ENCODE data around the gene TBX10. TPM values are rescaled to one million over a fixed set of nuclear protein-coding genes. Genes with fewer than 3 reads are reported as not detected.
"Not testable (repeated sequence)": the region's sequence is repeated elsewhere in the genome, so short reads cannot be mapped to it uniquely, and the experiment has no call there.

Gene TBX10
- total RNA-seq, 6 donors from 2014 or later: not detected

- Histone ChIP-seq H3K9me3 (no peaks in the 10 kb centered on the region), H3K36me3 (no peaks in the 10 kb centered on the region), H3K4me1 (peaks cover 0 to 6% (median 0%) of the 10 kb centered on the region in 4 donors), H3K27me3 (peaks cover 0 to 7% (median 0%) of the 10 kb centered on the region in 4 donors), H3K4me3 (no peak overlapping the region), H3K27ac (no peak overlapping the region)
- peak in 1 of 2 donors; percentile 75 for DNase-seq
- 79 to 84% methylated on average over 21 to 28 of the region's 28 CpGs for WGBS, 2 donors
- ATAC-seq (ENCODE audit: low FRiP score in 2 of 2): no peak
- TF ChIP-seq POLR2AphosphoS5 (IDR thresholded peaks at IDR 0.05) (no peak), CTCF (IDR thresholded peaks at IDR 0.05) (no peak), POLR2A (IDR thresholded peaks at IDR 0.05) (no peak), EP300 (IDR thresholded peaks at IDR 0.05) (no peak)
Measured at GRCh38 chr11:67641338-67642172, 2.0 kb upstream of the TBX10 start.

DNA sequence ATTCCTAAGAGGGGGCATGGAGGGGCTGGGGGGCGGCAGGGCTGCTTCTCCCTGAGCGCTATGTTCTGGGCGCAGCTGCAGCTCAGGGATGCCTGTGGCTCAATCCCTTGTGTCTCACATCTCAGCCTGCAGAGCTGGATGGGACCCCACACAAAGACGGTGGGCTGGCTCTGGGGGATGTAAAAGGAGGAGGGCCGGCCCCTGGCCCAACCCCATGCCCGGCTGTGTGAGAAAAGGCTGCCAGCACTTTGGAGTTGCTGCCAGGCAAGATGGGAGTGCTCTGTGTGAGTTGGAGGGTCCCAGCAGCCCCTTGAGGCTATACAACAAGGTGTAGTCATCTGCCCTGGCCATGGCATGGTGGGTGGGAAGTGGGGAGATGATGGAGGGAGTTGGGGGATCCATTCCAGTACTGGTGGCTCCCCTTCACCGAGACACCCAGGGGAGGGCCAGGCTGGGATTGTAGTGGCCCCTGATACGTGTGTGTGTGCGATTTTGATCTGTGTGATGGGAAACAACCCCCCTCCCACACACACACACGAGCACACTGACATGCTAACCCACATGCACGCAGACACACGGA lies 1.3 kb upstream of the TBX10 start:
- H3K36me3 ChIP-seq: no peaks in the 10 kb centered on the region
- no peak overlapping the region for H3K27ac ChIP-seq
- TF ChIP-seq POLR2AphosphoS5 (IDR thresholded peaks at IDR 0.05): no peak
- TF ChIP-seq POLR2A (IDR thresholded peaks at IDR 0.05): no peak
- TF ChIP-seq EP300 (IDR thresholded peaks at IDR 0.05): no peak
- TF ChIP-seq CTCF (IDR thresholded peaks at IDR 0.05): no peak
- H3K27me3 ChIP-seq: peaks cover 0 to 6% (median 0%) of the 10 kb centered on the region in 4 donors
- ATAC-seq (ENCODE audit: low FRiP score in 2 of 2): no peak
- no peaks in the 10 kb centered on the region for H3K9me3 ChIP-seq
- H3K4me1 ChIP-seq: peaks cover 0 to 6% (median 0%) of the 10 kb centered on the region in 4 donors
- DNase-seq: peak in 1 of 2 donors; percentile 62
- WGBS, 2 donors: 43 to 70% methylated on average over 5 to 12 of the region's 12 CpGs
- no peak overlapping the region for H3K4me3 ChIP-seq

DNA sequence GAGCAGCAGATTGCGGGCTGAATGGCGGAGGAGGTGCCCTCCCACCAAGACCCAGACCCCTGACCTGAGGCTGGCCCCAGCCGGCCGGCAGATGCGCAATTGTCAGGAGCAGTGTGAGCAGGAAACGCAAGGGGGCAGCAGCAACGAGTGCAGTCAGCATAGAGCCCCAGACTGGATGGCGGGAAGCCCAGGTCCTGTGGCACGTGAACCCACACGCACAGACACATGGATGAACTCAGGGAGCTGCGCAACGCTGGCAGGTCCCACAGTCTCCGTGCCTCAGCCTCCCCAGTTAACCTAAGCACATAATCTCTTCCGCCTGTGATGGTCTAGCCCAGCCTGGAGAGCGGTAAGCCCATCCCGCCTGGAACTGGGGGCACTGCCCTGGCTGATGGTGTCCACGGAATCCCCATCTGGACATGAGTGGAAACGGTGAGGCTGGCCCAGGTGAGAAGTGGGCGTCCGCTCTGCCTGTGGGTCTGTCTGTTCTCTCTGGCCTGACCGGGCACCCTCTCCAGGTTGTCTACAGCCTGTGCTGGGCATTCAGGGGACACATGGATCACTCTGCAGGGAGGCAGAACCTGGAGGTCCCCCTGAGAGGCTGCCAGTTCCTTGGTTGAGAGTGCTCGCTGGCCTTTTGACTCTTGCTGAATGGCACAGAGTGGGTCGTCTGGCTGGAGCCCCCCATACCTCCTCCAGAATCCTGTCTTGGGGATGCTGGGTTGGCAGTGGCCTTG lies 626 bp upstream of the TBX10 start:
- no peak overlapping the region for H3K4me3 ChIP-seq
- ATAC-seq (ENCODE audit: low FRiP score in 2 of 2) (peak; percentile 71 to 81), DNase-seq (peak; percentile 68 to 83)
- no peak for TF ChIP-seq POLR2AphosphoS5 (IDR thresholded peaks at IDR 0.05)
- peak; percentile 52 to 79 (median 65) for TF ChIP-seq CTCF (IDR thresholded peaks at IDR 0.05)
- no peak for TF ChIP-seq EP300 (IDR thresholded peaks at IDR 0.05)
- no peak for TF ChIP-seq POLR2A (IDR thresholded peaks at IDR 0.05)
- 48 to 55% methylated on average over 11 to 19 of the region's 23 CpGs for WGBS, 2 donors
- H3K36me3 ChIP-seq: no peaks in the 10 kb centered on the region
- peaks cover 0 to 6% (median 0%) of the 10 kb centered on the region in 4 donors for H3K27me3 ChIP-seq
- H3K4me1 ChIP-seq: peaks cover 0 to 6% (median 0%) of the 10 kb centered on the region in 4 donors
- no peak overlapping the region for H3K27ac ChIP-seq
- no peaks in the 10 kb centered on the region for H3K9me3 ChIP-seq

DNA sequence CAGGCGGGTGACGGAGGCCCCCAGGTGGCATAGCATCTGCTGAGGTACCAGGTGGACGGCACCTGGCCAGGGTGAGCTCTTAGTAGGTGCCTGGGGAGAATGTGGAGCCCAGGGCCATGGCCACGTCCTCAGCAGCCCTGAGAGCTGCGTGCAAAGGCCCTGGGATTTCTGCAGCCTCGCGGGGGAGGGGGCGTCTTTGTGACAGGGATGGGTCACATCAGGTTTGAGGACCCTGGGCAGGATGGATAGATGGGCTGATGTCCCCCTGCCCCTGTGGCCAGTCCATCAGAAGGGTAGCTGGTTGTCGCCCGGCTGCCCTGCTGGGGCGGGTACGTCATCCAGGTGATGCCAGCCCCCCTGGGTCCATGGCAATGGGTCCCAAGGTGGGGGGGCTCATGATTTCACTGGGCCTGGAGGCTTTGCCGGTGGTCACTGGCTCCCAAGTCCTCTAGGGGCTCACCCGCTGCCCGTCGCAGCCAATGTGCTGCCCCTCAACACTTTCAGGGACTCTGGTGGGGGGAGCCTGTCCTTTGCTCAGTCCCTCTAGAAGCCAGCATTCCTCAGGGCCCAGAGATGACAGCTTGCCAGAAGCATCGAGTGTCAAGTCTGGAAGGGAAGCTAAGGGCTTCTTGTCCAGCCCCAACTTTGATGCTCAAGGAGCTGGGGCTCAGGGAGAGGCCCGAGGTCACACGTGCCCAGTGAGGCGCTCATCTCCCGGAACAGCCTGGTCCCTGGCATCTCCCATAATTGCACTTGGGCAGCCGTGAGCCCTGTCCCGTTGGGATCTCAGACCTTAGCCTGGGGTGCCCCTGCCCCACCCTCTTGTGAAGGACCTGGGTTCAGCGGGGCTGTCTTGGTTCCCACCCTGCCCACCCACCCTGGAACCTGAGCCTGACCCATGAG lies 777 bp downstream of the TBX10 start:
- no peak overlapping the region for H3K4me3 ChIP-seq
- WGBS, 2 donors: 84 to 87% methylated on average over 9 to 20 of the region's 24 CpGs
- DNase-seq: peak in 1 of 2 donors; percentile 49

DNA sequence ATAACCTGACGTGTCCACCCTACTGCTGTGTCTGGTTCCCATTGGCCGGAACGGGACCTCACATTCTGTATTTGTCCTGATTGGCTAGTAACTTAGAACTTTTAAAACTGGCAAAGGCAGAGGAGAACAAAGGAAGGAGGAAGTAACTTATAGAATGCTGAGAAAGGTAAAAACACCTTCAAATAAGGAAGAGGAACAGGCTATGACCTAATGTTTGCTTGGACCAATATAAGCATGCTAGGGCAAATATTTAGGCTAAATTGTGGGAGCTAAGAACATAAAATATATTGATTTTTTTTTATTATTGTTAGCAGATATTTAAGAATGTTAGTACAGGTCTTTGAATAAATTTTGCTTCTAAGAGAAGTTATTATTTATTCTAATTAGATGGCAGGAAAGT lies 2.1 kb downstream of the TBX10 start:
- ATAC-seq (ENCODE audit: low FRiP score in 2 of 2); DNase-seq: not testable (repeated sequence)
- WGBS, 2 donors: 88 to 92% methylated on average over 3 of the region's 3 CpGs

More for the DNA sequence above, 777 bp downstream of the TBX10 start:
- no peaks in the 10 kb centered on the region for H3K36me3 ChIP-seq
- H3K4me1 ChIP-seq: peaks cover 0 to 6% (median 0%) of the 10 kb centered on the region in 4 donors
- no peaks in the 10 kb centered on the region for H3K9me3 ChIP-seq
- H3K27ac ChIP-seq: no peak overlapping the region
- no peak for TF ChIP-seq POLR2AphosphoS5 (IDR thresholded peaks at IDR 0.05)
- TF ChIP-seq POLR2A (IDR thresholded peaks at IDR 0.05): no peak
- TF ChIP-seq CTCF (IDR thresholded peaks at IDR 0.05): no peak
- no peak for TF ChIP-seq EP300 (IDR thresholded peaks at IDR 0.05)
- peaks cover 0 to 6% (median 0%) of the 10 kb centered on the region in 4 donors for H3K27me3 ChIP-seq
- no peak for ATAC-seq (ENCODE audit: low FRiP score in 2 of 2)

More for the DNA sequence above, 2.1 kb downstream of the TBX10 start:
- H3K36me3 ChIP-seq, H3K4me1 ChIP-seq, H3K27ac ChIP-seq, H3K27me3 ChIP-seq, H3K9me3 ChIP-seq, H3K4me3 ChIP-seq: not testable (repeated sequence)

Measured in upper lobe of left lung (tissue), 6 donors.